Ishikawa (cell line): Measurements from ENCODE around the gene GJD4.

Experiments used
- CEBPB ChIP-seq: IDR thresholded peaks from 2 replicates; pipeline ENCODE4 v1.6.1; 2012
- CREB1 ChIP-seq: IDR thresholded peaks from 2 replicates; pipeline ENCODE4 v1.6.1; 2012; ENCODE audit warnings: low read depth
- EGR1 ChIP-seq: IDR thresholded peaks from 2 replicates; pipeline ENCODE4 v1.6.1; 2012
- EP300 ChIP-seq: IDR thresholded peaks from 2 replicates; pipeline ENCODE4 v1.6.1; 2012; ENCODE audit warnings: borderline replicate concordance
- MAX ChIP-seq: IDR thresholded peaks from 2 replicates; pipeline ENCODE4 v1.6.1; 2012
- NFIC ChIP-seq: IDR thresholded peaks from 2 replicates; pipeline ENCODE4 v1.6.1; 2012
- RAD21 ChIP-seq: IDR thresholded peaks from 2 replicates; pipeline ENCODE4 v1.6.1; 2012; ENCODE audit warnings: low read depth
- REST ChIP-seq: IDR thresholded peaks from 2 replicates; pipeline ENCODE4 v1.6.1; 2012; ENCODE audit warnings: low read depth, mild to moderate bottlenecking
- TAF1 ChIP-seq: IDR thresholded peaks from 2 replicates; pipeline ENCODE4 v1.6.1; 2012; ENCODE audit warnings: low read depth, mild to moderate bottlenecking
- TCF12 ChIP-seq: IDR thresholded peaks from 2 replicates; pipeline ENCODE4 v1.6.1; 2012; ENCODE audit warnings: low read depth
- YY1 ChIP-seq: IDR thresholded peaks from 2 replicates; pipeline ENCODE4 v1.6.1; 2012; ENCODE audit warnings: low read depth
- ZBTB7A ChIP-seq: IDR thresholded peaks from 2 replicates; pipeline ENCODE4 v1.6.1; 2012; ENCODE audit warnings: low read depth

GRCh38 chr10:35562427-35562826 lies 42.7 kb upstream of the GJD4 start:
- TF ChIP-seq MAX (no peak), CEBPB (no peak), EP300 (no peak), NFIC (no peak), RAD21 (no peak), YY1 (no peak), REST (no peak), TCF12 (no peak), ZBTB7A (no peak), CREB1 (no peak), EGR1 (no peak), TAF1 (no peak)
